GM19035 (cell line): ENCODE data around the gene AMN.
A peak's percentile ranks its signal among the peaks of the same experiment; 100 is the strongest.

Experiments
- ATAC-seq: cut with Tn5 transposase; IDR thresholded peaks from one replicate; pipeline ENCODE4 v1.9.1; 2021; ENCODE audit not compliant: unreplicated experiment

Gene AMN

DNA sequence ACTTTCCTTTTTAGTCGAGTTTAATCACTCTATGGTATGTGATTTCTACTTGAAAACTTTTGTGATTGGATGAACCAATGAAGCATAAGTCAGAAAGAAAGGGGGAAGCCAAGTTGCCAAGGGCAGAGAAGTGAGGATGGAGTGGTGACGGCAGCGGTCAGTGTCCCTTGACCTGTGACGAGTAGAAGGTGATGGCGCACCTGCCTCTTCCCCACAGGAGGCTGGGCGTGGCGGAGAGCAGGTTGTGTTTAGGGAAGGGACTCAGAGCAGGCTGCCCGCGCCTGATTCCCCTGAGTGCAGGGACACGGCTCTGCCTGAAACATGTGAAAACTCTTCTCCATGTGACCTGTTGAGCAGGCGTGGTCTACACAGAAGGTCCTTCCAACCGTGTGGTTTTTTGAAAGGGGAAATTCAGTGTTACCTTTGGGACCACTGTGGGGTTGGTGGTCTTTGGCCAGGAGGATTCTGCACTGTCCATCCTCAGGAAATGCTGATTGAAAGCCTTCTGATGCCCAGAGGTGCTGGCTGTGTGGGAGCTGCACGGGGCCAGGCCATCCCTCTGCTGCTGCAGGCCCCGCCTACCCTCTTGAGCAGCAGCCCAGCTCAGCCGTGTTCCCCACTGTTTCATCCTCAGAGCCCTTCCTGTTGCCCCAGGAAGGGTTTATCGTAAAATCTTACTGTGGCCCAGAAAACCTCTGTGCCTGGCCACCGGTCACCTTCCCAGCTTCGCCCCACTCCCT lies 23.5 kb upstream of the AMN start:
- no peak for ATAC-seq

DNA sequence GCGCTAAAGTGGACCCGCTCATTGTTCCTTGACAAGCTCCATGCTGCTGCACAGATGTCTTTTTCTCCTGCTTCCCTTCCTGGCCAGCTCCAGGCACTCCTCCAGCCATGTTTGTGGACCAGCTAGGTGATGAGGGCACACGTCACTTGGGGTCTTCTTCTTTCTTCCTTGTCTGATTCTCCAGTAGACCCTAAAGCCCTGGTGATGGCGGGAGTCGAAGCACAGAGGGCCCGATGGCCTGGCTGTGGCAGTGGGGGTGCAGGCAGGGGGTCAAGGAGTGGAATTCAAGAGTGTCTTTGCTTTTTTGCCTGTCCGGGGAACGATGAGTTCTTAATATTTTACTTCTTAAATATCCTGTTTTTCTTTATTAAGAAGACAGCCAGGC lies 23.0 kb upstream of the AMN start:
- ATAC-seq, result no peak

DNA sequence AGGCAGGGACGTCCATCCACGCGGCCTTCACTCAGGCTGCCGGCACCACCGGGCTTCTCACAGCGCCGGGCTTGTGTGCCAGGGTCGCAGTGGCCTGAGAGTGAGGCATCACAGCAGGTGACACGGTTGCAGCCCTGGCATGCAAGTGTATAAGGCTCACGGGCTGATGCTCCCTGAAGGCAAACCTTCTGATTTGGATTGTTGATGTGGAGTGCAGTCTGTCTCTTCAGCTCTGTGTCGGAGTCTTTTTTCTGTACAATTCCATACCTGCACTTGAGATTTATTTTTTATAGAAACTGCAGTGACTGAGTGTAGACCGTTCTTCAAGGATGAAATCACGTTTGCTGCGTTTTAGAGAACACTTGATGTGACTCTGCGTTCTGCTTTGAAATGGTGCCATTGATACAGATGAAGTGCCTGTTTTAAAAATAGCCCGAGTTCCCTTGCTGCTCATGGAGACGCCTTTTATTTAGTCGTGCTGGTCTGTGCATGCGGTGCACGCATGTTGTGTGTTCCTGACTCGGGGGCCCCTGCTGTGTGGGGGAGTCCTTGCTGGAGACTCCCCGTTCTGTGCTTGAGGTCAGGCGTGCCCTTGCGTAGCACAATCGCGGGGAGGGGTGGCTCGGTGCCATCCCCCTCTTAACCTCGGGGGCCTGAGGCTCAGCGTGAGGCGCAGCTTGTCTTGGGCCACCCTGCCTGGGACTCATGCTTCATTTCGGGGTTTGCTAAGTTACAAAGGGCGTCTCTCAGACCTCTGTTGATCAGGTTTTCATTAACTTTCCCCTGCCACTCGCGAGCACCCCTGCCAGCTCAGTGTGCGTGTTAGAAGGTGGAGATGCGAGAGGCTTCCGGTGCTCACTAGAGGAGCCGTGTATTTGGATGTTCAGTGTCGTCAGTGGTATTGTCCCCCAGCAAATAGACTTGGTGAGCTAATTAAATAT lies 21.6 kb upstream of the AMN start:
- ATAC-seq, result peak; percentile 54

DNA sequence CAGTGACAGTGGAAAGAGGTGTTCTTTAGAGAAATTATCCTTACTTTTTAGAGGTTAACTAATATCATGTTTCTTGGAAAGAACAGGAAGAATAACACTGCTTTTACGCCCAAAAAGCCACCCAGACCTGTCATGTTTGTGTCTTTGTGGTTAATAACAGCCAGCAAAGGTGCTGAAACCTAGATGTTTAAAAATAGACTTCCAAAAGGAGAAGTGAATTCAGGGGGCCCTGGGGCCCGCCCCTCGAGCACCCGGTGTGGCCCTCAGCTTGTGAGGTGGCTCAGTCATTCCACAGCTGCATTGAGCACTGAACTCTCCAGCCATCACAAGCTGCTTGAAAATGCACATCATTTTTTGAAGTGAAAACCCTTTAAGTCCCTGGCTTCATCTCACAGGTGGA lies 20.8 kb upstream of the AMN start:
- peak; percentile 73 for ATAC-seq

DNA sequence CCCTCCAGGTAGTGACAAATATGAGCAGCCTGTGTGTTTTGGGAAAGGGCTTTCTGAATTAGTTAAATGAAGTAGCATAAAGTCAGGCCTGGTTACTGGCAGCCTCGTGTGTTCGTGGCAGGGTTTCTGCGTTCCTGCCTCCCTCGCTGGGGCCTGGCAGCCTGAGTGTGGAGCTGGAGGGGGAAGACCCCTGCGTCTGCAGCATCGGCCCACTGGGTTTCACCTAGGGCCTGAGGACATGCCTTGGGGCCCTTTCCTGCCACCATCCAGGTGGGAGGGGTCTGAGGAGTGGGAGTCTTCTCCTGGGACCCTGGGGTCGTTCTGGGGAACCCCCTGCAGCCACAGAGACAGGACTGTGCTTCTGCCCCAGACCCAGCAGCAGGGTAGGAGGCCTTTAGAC lies 20.4 kb upstream of the AMN start:
- peak; percentile 11 for ATAC-seq

DNA sequence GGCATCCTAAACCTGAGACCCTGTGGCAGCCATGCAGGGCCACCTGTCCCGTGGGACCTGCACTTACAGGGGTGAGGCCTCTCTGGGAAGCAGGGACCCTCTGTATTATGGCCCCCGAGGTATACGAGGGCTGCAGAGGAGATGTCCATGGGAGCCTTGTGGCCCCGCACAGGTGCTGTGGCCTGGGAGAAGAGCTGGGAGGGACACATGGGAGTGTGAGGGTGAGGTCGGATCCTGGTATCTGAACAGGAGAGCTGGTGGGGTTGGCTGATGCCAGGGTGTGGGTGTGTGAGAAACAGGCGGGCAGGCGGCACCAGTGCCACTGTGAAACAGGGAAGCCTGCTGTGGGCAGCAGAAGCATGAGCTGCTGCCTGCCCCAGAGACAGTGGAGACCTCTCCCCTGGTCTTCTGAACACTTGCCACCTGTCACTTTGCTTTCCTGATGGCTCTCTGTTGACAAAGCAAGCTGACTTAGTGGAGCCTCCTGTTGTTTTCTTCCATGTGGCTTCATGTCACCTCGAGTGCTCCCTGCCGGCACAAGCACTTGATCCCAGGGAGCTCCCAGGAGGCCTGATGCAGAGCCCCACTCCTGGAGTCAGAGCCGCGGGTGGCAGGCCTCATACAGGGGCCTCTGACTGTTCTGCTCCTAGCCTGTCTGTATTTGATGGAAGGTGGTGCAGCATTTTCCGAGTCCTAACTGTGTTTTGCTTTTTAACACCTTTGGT lies 19.8 kb upstream of the AMN start:
- no peak for ATAC-seq

DNA sequence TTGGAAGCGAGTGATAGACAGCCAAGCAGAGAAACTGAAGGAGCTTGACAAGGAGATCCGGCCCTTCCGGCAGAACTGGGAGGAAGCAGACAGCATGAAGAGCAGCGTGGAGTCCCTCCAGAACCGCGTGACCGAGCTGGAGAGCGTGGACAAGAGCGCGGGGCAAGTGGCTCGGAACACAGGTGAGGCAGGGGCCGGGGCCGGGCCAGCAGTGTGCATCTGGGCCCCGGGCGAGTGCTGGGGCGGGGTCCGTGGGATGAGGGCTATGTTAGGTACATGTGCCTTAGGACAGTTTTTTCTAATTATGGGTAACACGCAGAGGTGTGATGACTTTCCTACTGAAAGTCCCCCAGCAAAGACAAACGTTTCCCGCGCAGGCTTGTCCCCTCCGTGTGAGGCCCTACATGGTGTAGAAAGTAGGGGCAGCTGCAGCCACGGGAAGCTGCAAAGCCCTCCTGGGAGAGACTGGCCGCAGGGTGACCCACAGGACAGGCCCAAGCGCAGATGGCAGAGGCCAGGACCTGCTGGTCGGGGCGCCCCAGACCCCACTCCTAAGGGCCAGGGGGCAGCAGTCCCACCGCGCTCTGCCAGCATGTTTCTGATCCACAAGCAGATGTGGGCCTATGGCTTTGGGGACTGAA lies 19.1 kb upstream of the AMN start:
- ATAC-seq, result no peak

DNA sequence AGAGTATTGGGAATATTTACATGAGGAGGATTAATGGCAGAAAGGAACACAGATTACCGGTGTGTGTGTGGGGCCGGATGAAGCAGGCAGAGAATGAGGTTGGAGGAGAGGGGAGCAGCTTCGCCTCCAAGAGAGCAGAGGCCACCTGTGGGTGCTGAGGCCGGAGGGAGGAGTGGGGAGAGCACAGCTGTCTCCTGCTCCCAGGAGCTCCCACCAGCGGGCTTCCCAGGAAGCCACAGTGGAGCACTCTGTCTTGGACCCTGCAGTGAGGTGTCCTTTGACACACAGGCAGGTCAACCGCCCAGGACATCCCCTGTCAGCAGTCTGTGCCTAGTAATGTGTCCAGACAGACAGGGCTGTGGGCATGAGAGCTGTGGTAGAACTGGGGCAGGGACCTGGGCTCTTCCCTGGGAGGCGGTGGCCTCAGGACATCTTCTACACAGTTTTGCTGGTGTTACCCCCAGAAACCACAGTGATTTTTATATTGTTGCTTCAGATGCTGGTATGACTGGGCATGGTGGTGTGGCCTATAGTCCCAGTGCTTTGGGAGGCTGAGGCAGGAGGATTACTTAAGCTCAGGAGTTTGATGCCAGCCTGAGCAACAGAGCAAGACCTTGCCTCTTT lies 18.5 kb upstream of the AMN start:
- ATAC-seq, result no peak

DNA sequence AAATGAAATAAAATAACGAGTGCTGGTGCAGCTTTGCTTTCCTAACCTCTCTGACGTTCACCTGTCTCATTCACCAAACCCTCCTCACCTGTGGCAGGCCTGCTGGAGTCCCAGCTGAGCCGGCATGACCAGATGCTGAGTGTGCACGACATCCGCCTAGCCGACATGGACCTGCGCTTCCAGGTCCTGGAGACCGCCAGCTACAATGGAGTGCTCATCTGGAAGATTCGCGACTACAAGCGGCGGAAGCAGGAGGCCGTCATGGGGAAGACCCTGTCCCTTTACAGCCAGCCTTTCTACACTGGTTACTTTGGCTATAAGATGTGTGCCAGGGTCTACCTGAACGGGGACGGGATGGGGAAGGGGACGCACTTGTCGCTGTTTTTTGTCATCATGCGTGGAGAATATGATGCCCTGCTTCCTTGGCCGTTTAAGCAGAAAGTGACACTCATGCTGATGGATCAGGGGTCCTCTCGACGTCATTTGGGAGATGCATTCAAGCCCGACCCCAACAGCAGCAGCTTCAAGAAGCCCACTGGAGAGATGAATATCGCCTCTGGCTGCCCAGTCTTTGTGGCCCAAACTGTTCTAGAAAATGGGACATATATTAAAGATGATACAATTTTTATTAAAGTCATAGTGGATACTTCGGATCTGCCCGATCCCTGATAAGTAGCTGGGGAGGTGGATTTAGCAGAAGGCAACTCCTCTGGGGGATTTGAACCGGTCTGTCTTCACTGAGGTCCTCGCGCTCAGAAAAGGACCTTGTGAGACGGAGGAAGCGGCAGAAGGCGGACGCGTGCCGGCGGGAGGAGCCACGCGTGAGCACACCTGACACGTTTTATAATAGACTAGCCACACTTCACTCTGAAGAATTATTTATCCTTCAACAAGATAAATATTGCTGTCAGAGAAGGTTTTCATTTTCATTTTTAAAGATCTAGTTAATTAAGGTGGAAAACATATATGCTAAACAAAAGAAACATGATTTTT lies 17.1 kb upstream of the AMN start:
- ATAC-seq, result no peak

DNA sequence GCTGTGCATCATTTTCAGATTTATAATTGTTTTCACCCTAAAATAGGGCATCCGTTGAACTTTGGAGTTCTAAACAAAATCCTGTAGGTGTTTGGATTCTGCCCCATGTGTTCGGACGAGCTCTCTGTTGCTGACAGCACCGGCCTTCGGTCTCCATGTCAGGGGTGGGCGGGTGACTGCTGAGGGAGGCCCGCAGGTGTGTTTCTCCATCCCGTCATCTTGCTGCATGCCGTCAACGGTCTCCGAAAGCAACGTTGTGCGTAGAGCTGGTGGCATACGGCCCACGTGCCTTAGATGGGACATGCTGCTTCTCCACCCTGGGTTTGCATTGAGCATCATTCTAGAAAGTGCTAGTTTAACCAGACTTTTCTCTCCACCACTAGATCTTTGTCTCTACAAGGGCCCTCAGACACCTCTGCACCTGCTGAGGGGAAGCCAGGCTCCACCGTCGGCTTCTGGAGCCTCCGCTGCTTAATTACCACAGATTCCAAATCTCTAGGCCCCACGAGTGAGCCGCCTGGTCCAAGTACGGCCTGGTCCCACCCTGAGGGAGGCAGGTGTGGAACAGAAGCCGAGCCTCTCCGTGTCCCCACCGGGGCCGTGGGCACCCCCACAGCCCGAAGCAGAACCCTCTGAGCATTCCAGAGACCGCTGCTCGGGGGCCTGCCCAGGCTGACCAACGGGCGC lies 15.7 kb upstream of the AMN start:
- no peak for ATAC-seq

DNA sequence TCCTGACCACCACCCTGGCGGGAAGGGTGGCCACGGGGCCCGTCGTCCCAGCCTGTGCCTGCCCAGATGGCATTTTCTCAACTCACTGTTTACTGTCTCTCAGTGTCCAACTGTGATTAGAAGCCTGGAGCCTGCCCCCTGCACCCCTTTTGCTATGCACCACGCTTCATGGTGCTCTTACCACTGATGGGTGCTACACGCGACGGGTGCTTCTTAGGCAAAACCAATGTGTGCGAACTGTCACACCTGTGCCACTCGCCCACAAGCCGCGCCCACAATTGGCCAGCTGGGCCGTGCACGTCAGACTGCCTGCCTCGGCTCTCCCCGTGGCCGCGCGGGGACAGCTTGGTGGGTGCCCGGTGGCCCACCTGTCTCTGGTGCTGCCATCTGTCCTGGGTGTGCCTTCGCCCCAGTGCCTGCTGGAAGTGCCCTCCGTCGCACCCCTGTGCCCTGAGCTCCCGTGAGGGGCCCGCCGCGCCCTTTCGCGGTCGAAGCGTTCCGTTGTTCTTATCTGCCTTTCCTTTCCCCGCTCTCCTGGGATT lies 15.1 kb upstream of the AMN start:
- ATAC-seq, result no peak

DNA sequence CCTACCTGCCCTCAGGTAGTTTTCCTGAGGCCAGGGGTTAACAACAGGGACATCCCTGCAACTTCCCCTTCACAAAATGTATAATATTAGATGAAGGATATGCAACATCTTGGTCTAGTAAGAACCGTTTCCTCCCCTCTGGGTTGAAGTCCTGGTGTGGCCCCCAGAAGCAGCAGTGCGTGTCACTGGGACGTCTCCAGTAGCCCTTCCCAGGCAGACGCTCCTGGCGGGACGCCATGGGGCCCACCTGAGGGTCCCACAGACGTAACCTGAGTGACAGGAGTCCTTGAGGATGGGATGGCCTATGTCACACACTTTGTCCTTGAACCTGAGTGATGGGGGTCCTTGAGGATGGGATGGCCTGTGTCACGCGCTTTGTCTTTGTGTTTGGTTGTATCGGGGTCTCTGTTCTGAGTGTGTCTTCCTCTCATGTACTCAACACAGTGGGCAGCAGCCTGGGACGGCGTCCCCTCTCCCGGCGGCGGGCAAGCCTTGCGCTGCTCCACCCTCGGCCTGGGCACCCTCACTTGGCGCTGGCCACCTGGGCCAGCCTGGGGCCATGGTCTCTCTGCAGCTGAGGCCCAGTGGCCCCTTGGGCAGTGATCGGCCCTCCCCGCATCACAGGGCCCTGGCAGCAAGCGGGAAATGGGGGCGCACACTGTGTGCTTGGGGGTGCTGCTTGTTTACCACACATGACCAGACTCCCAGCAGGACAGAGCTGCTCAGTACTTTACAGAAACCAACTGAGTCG lies 14.3 kb upstream of the AMN start:
- no peak for ATAC-seq

DNA sequence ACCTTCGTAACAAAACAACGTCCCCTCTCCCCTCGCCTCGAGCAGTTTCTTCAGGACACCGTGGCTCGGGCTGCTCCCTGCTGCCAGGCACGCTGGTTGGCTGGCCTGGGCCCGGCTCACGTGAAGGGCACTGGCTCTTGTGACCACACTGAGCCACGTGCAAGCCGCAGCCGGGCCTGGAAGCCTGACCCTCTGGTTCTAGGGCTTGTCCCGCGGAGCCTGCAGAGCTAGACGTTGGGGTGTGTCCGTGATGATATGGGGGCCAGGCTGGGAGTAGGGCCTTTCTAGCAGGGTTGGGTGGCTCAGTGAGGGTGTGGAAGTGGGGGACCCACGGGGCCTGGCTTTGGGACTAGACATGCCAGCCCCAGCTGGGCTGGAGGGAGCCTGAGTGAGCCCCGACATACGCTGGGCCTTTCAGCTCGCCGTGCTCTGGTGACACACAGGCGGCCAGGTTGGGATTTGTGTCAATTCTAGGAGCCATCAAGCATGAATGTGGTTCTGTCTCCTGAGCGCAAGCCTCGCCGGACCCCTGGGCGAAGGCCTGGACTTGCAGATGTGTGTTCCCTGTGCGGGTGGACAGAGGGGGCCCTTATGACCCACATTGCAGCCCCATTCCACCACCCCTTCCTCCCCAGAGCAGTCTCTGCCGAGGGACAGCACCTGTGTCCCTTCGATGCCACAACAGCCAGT lies 13.6 kb upstream of the AMN start:
- ATAC-seq, result no peak

DNA sequence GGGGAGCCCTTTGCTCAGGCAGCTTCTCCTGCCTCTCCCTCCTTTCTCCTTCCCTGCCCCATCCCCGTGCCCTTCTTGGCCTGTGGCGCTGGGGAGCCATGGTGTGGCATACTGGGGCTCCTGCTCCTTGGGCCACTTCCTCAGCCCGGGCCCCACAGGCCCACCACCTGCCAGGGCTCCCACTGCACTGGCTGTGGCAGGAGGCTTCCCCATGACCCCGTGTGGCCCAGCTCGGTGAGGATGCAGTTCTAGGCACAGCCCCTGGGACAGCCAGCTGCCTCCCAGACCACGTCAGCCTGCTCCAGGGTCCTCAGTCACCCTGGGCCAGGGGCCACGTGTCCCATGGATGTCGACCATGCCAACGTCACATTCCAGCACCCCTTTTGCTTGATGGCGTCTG lies 13.0 kb upstream of the AMN start:
- ATAC-seq, result no peak

DNA sequence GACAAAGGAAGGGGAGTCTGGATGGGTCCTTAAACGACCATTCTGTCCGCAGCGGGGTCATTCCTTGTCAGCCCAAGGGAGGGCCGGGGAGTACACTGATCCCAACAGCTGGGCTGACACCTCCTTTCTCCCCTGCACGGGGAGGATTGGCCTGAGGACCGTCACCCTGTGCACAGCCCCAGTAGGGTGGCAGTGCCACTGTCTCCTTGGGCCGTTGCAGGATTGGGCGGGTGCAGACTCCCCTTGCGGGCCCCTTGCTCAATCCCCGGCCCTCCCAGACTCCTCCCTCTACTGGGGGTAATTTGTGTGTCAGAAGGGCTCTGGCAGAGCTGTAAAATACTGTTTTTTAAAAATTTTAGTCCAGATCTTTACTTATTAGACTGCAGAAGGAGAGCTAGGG lies 12.6 kb upstream of the AMN start:
- no peak for ATAC-seq

DNA sequence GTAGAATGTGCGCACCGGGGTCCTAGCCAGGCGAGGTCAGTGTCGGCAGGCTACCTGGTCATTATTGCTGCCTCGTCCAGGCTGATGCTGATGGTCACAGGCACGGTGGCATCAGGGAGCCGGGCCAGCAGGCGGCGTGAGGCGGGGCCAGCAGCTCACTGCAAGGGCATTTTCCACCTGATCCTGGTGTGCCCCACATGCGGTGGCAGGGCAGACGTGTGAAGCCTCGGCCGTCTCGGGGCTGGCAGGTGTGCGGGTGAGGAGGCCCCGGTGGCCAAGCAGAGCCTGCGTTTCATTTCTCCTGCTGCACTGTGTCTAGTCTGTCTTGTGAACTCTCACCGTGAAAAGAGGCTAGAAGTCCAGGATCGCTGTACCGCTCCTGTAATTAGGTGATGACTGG lies 12.0 kb upstream of the AMN start:
- ATAC-seq, result no peak

DNA sequence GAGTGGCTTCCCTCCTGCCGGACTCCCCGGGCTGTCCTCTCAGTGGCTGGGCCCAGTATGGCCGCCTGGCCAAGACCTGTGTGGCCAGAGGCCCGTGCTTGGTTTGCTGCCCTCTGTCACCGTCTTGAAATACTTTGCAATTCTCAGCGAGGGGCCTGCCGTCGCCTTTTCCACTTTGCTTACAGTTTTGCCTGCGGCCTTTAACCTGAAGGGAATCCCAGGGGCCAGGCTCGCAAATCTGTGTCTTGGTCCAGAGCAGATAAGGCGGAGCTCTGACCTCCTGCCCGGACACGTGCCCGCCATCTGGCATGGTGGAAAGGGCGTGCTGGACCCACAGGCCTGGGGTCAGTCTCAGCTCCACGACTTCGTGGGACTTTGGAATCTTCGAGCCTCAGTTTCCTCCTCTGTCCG lies 10.9 kb upstream of the AMN start:
- ATAC-seq, result no peak
